ENCODE results near the gene SKP1. TPM values are rescaled to one million over a fixed set of nuclear protein-coding genes. Genes with fewer than 3 reads are reported as not detected.

SKP1 gene
- total RNA-seq, 1 donor = 145 TPM

- Histone ChIP-seq H2AFZ (ENCODE audit: low read length) (peak overlapping the region; percentile 43), H3K27me3 (ENCODE audit: insufficient read depth, low read length) (no peaks in the 10 kb centered on the region), H4K20me1 (ENCODE audit: insufficient read depth, low read length) (peaks cover 9% of the 10 kb centered on the region), H3K4me3 (ENCODE audit: insufficient read depth, low read length) (peak overlapping the region; percentile 35), H3K36me3 (ENCODE audit: insufficient read depth, low read length) (peaks cover 20% of the 10 kb centered on the region), H3K4me2 (ENCODE audit: insufficient read depth, low read length) (peak overlapping the region; percentile 50), H3K4me1 (ENCODE audit: insufficient read depth, low read length) (peaks cover 39% of the 10 kb centered on the region), H3K9me3 (ENCODE audit: low read depth, low read length) (no peaks in the 10 kb centered on the region), H3K79me2 (ENCODE audit: insufficient read depth, low read length) (peaks cover 30% of the 10 kb centered on the region), H3K27ac (ENCODE audit: low read depth, low read length) (peak overlapping the region; percentile 98)
- peak; percentile 96 for DNase-seq (ENCODE audit: insufficient read length, low spot score, missing footprints)
- TF ChIP-seq, protein P1, sequence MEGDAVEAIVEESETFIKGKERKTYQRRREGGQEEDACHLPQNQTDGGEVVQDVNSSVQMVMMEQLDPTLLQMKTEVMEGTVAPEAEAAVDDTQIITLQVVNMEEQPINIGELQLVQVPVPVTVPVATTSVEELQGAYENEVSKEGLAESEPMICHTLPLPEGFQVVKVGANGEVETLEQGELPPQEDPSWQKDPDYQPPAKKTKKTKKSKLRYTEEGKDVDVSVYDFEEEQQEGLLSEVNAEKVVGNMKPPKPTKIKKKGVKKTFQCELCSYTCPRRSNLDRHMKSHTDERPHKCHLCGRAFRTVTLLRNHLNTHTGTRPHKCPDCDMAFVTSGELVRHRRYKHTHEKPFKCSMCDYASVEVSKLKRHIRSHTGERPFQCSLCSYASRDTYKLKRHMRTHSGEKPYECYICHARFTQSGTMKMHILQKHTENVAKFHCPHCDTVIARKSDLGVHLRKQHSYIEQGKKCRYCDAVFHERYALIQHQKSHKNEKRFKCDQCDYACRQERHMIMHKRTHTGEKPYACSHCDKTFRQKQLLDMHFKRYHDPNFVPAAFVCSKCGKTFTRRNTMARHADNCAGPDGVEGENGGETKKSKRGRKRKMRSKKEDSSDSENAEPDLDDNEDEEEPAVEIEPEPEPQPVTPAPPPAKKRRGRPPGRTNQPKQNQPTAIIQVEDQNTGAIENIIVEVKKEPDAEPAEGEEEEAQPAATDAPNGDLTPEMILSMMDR (IDR thresholded peaks at IDR 0.05; ENCODE audit: extremely low read depth, low read depth, low read length) = no peak
Observed at GRCh38 chr5:134124289-134125038, 52.3 kb downstream of the SKP1 start.

- DNase-seq (ENCODE audit: insufficient read length, low spot score, missing footprints) = peak; percentile 74
- TF ChIP-seq, protein P1 (IDR thresholded peaks at IDR 0.05; ENCODE audit: extremely low read depth, low read depth, low read length) = no peak
- H3K36me3 ChIP-seq (ENCODE audit: insufficient read depth, low read length) = peaks cover 14% of the 10 kb centered on the region
- peaks cover 21% of the 10 kb centered on the region for H3K79me2 ChIP-seq (ENCODE audit: insufficient read depth, low read length)
- no peak overlapping the region for H3K4me2 ChIP-seq (ENCODE audit: insufficient read depth, low read length)
- H2AFZ ChIP-seq (ENCODE audit: low read length) = no peak overlapping the region
- peak overlapping the region; percentile 98 for H3K27ac ChIP-seq (ENCODE audit: low read depth, low read length)
- peaks cover 9% of the 10 kb centered on the region for H4K20me1 ChIP-seq (ENCODE audit: insufficient read depth, low read length)
- H3K27me3 ChIP-seq (ENCODE audit: insufficient read depth, low read length) = no peaks in the 10 kb centered on the region
- H3K4me1 ChIP-seq (ENCODE audit: insufficient read depth, low read length) = peaks cover 39% of the 10 kb centered on the region
- no peaks in the 10 kb centered on the region for H3K9me3 ChIP-seq (ENCODE audit: low read depth, low read length)
- H3K4me3 ChIP-seq (ENCODE audit: insufficient read depth, low read length) = no peak overlapping the region
Observed at GRCh38 chr5:134123360-134123759, 53.4 kb downstream of the SKP1 start.

GRCh38 chr5:134122530-134122929, 54.2 kb downstream of the SKP1 start:
- H3K4me2 ChIP-seq (ENCODE audit: insufficient read depth, low read length) = no peak overlapping the region
- H3K4me1 ChIP-seq (ENCODE audit: insufficient read depth, low read length) = peaks cover 35% of the 10 kb centered on the region
- H3K36me3 ChIP-seq (ENCODE audit: insufficient read depth, low read length) = peaks cover 14% of the 10 kb centered on the region
- H3K27me3 ChIP-seq (ENCODE audit: insufficient read depth, low read length) = no peaks in the 10 kb centered on the region
- peak; percentile 48 for DNase-seq (ENCODE audit: insufficient read length, low spot score, missing footprints)
- no peaks in the 10 kb centered on the region for H3K9me3 ChIP-seq (ENCODE audit: low read depth, low read length)
- H4K20me1 ChIP-seq (ENCODE audit: insufficient read depth, low read length) = peaks cover 9% of the 10 kb centered on the region
- no peak overlapping the region for H2AFZ ChIP-seq (ENCODE audit: low read length)
- no peak overlapping the region for H3K27ac ChIP-seq (ENCODE audit: low read depth, low read length)
- peaks cover 13% of the 10 kb centered on the region for H3K79me2 ChIP-seq (ENCODE audit: insufficient read depth, low read length)
- H3K4me3 ChIP-seq (ENCODE audit: insufficient read depth, low read length) = no peak overlapping the region
- TF ChIP-seq, protein P1 (IDR thresholded peaks at IDR 0.05; ENCODE audit: extremely low read depth, low read depth, low read length) = no peak

DNA sequence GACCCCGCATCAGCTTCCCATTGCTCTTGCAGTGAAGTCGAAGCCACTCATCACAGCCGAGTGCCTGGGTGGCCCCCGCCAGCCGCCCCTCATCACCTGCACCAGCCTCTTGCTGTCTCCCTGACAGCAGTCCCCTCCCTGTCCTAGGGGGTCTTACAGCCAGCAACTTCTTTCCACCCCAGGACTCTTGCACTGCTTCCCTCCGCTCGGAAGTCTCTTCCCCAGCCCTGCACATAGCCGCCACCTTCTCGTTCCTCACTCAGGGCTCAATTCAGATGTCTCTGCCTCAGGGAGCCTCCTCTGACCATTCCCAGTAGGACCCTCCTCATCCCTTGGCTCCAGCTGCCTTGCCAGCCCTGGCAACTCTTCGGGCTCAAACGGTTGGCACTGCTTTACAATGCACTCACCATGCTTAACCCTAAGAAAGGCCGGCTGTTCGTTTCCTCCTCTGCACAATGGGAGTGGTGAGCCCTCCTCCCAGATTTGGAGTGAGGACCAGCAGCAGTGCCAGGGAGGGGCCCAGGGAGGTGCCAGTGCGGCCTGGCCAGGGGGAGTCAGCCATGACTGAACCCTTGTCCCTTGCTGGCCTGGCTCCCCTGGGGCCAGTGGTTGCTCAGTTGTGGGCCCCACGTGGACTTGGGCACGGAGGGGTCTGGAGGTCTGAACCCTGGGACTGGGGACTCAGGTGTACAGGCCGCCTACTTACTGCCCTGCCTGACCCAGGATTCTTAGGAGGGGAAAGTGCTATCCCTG, 56.2 kb downstream of the SKP1 start:
- Histone ChIP-seq H3K27ac (ENCODE audit: low read depth, low read length) (no peak overlapping the region), H3K79me2 (ENCODE audit: insufficient read depth, low read length) (no peaks in the 10 kb centered on the region), H3K4me2 (ENCODE audit: insufficient read depth, low read length) (no peak overlapping the region), H2AFZ (ENCODE audit: low read length) (no peak overlapping the region), H3K9me3 (ENCODE audit: low read depth, low read length) (no peaks in the 10 kb centered on the region), H3K4me1 (ENCODE audit: insufficient read depth, low read length) (peaks cover 19% of the 10 kb centered on the region), H3K36me3 (ENCODE audit: insufficient read depth, low read length) (peaks cover 11% of the 10 kb centered on the region), H4K20me1 (ENCODE audit: insufficient read depth, low read length) (peaks cover 12% of the 10 kb centered on the region), H3K27me3 (ENCODE audit: insufficient read depth, low read length) (no peaks in the 10 kb centered on the region), H3K4me3 (ENCODE audit: insufficient read depth, low read length) (no peak overlapping the region)
- TF ChIP-seq, protein P1 (IDR thresholded peaks at IDR 0.05; ENCODE audit: extremely low read depth, low read depth, low read length) = no peak
- DNase-seq (ENCODE audit: insufficient read length, low spot score, missing footprints) = peak; percentile 38
